Mucosa of descending colon (tissue), 3 donors: ENCODE results near the gene TEX51. TPM values are rescaled to one million over a fixed set of nuclear protein-coding genes. Genes with fewer than 3 reads are reported as not detected.

Source experiments
- ATAC-seq: fragments of 200-7000 bp; cut with Tn5 transposase; one replicate; pipeline ENCODE4 v1.9.1; 2020; ENCODE audit warnings: mild to moderate bottlenecking, moderate library complexity
- DNase-seq, 3 donors: peaks; one replicate each; pipeline ENCODE4 v3.0.0-alpha.2; 2020
- H3K36me3 ChIP-seq: fragments of 200-600 bp; one replicate; pipeline ENCODE4 v1.8.0; 2021; ENCODE audit warnings: low read depth, mild to moderate bottlenecking
- H3K4me1 ChIP-seq: fragments of 200-600 bp; one replicate; pipeline ENCODE4 v1.8.0; 2021; ENCODE audit warnings: low read depth, mild to moderate bottlenecking
- H3K4me3 ChIP-seq: fragments of 200-600 bp; one replicate; pipeline ENCODE4 v1.8.0; 2021; ENCODE audit warnings: mild to moderate bottlenecking
- H3K9me3 ChIP-seq: fragments of 200-600 bp; one replicate; pipeline ENCODE4 v1.8.0; 2021; ENCODE audit warnings: mild to moderate bottlenecking
- intact Hi-C, 2 donors: fragments of 100-400 bp; cut with DNase I in 1 of 2; cut with micrococcal nuclease in 1 of 2; formaldehyde crosslinking; loops; one replicate each; pipeline versions ENCODE4 v1.11.0 to v1.11.1; 2022; cut with DNase I, micrococcal nuclease
- total RNA-seq, 3 donors: library from RNA; stranded (reverse); fragmentation: NEBNext Ultra II Directional in 2 of 3; extraction: Animal tissue kit (Norgen Biotek cat#: 25700) in 2 of 3; gene quantifications; one replicate each; pipeline versions ENCODE4 v1.2.1 to v1.2.4, GENCODE V29; 2021 to 2023
- TF ChIP-seq, protein P1 (sequence below): fragments of 200-600 bp; IDR thresholded peaks from one replicate; pipeline ENCODE4 v1.8.0; 2022; ENCODE audit warnings: antibody characterized with exemption, mild to moderate bottlenecking
- donor health status: DM: no; HTN: no; CAD: no; lungs with moderate emphysema.
- donor health status: DM: no; HTN: no; CAD: no.
- donor health status: DM: no; HTN: yes; CAD: no.

Gene TEX51
- total RNA-seq, 3 donors from 2014 or later = not detected

DNA sequence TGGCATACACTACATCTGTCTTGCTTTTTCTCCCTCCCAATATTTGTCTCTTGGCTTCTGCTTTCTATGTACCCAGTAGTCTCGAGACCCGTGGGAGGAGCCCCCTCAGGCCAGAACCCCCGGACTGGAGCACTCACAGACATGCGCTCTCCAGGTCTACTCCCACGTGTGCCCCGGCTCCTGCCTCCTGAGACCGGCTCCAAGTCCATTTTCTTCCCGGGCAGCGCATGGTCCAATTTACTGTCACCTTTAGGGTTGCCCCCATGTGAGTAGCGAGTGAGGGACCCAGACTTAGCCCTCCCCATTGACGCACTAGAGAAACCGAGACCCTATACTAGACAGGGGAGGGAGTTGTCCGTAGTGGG is 11.8 kb upstream of the TEX51 start:
- no peak for DNase-seq

DNA sequence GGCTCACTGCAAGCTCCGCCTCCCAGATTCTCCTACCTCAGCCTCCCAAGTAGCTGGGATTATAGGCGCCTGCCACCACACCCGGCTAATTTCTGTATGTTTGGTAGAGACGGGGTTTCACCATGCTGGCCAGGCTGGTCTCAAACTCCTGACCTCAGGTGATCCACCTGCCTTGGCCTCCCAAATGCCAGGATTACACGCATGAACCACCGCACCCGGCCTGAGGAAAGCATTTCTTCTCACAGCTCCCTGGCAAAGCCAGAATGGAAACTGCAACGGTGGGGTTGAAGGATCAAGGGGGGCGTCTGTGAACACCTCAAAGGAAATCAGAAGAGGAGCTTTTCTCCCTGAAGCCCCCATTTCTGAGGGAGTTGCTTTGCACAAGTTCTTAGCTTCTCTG is 11.2 kb upstream of the TEX51 start:
- Histone ChIP-seq H3K9me3 (no peaks in the 10 kb centered on the region), H3K36me3 (no peaks in the 10 kb centered on the region), H3K4me3 (no peak overlapping the region), H3K4me1 (peaks cover 6% of the 10 kb centered on the region)
- TF ChIP-seq, protein P1, sequence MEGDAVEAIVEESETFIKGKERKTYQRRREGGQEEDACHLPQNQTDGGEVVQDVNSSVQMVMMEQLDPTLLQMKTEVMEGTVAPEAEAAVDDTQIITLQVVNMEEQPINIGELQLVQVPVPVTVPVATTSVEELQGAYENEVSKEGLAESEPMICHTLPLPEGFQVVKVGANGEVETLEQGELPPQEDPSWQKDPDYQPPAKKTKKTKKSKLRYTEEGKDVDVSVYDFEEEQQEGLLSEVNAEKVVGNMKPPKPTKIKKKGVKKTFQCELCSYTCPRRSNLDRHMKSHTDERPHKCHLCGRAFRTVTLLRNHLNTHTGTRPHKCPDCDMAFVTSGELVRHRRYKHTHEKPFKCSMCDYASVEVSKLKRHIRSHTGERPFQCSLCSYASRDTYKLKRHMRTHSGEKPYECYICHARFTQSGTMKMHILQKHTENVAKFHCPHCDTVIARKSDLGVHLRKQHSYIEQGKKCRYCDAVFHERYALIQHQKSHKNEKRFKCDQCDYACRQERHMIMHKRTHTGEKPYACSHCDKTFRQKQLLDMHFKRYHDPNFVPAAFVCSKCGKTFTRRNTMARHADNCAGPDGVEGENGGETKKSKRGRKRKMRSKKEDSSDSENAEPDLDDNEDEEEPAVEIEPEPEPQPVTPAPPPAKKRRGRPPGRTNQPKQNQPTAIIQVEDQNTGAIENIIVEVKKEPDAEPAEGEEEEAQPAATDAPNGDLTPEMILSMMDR = no peak
- ATAC-seq = no peak
- no peak for DNase-seq
- intact Hi-C loops = no loop called here

More for the DNA sequence above, 11.8 kb upstream of the TEX51 start:
- ATAC-seq = no peak
- intact Hi-C loops = no loop called here
- H3K36me3 ChIP-seq = no peaks in the 10 kb centered on the region
- no peak overlapping the region for H3K4me3 ChIP-seq
- H3K9me3 ChIP-seq = no peaks in the 10 kb centered on the region
- TF ChIP-seq, protein P1 = no peak
- peaks cover 6% of the 10 kb centered on the region for H3K4me1 ChIP-seq

DNA sequence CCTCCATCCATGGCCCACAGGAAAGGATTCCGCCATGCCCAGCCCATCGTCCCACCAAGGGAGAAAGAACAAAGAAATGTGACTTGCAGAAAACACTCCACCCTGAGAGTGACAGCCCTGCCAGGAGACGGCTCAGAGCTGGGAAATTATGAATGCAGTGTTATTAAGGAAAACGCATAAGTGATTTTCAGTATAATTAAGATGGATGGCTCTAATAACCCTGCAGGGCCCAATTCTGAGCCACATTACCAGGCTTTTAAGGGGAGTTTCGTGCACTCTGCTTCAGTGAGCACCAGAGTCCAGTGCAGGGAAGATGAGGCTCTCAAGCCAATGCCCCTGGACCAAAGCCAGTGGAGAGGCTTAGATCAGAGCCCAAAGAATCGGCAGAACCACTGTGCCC is 10.6 kb upstream of the TEX51 start:
- TF ChIP-seq, protein P1 = no peak
- intact Hi-C loops = no loop called here
- DNase-seq (no peak), ATAC-seq (no peak)
- Histone ChIP-seq H3K4me1 (peaks cover 6% of the 10 kb centered on the region), H3K9me3 (no peaks in the 10 kb centered on the region), H3K36me3 (no peaks in the 10 kb centered on the region), H3K4me3 (no peak overlapping the region)

DNA sequence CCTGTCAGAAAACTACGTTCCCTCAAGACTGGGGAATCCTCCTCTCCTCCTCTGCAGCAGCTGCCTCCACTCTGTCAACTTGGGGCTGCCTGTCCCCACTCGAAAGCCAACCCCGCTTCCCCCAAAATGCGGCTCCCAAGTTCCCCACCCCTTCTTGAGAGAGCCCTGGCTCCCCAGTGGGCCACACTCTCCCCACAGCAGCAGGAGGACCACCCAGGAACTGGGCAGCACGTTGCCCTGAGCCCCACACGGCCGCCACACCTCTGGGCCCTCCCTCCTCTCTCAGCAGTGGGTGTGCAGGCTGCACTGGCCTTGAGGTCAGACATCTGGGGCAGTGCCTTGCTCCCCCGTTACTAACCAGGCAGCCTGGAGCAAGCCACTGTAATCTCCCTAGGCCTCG is 9.6 kb upstream of the TEX51 start:
- H3K4me1 ChIP-seq = peaks cover 6% of the 10 kb centered on the region
- DNase-seq = no peak
- intact Hi-C loops = no loop called here
- TF ChIP-seq, protein P1 = no peak
- ATAC-seq = no peak
- H3K4me3 ChIP-seq = no peak overlapping the region
- no peaks in the 10 kb centered on the region for H3K36me3 ChIP-seq
- no peaks in the 10 kb centered on the region for H3K9me3 ChIP-seq

DNA sequence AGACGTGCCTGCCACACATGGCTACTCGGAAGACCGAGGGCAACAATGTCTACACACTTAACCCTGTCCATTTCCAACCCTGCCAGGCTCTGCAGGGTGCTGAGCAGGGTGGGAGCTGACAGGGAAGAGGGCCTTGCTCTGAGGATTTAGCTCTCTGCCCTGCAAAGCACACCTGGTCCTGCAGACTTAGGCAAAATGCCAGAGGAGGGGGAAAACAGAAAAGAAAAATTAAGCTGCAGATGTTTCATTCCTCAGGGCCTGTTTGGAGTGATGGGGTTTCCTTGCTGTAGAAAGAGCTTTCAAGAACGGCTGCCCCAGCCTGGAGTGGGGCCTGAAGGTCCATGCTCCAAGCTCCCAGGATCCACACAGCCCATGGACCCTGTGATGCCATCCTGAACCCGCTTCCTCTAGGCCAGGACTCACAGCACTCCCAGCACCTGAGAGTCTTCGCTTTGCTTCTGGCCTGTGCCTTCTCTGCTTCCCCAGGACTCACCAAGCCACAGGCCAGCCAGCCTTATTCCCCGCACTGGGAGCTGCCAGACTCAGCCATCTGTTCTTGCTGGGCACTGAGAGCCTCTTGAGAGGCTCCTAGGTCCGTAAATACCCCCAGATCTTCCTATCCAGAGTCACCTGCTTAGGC is 9.1 kb upstream of the TEX51 start:
- no peak overlapping the region for H3K4me3 ChIP-seq
- DNase-seq = no peak
- peaks cover 6% of the 10 kb centered on the region for H3K4me1 ChIP-seq
- no peaks in the 10 kb centered on the region for H3K36me3 ChIP-seq
- H3K9me3 ChIP-seq = no peaks in the 10 kb centered on the region
- no peak for ATAC-seq
- intact Hi-C loops = no loop called here
- TF ChIP-seq, protein P1 = no peak

DNA sequence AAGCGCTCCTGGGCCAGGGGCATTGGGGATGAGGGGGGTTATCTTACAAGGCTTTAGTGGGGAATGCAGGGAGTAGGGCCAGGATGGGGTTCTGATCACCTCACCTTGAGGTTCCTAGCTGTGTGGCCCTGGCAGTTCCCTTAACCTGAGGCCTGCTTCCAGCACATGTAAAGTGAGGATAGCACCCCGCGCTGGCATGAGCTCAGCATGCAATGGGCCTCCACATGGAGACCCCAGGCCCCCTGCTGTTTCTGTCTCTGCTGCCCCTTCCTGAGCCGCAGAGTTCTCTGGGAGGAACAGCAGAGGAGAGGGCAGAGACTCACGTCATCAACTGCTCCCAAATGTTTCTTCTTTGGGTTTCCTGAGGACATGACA is 8.6 kb upstream of the TEX51 start:
- Histone ChIP-seq H3K9me3 (no peaks in the 10 kb centered on the region), H3K36me3 (no peaks in the 10 kb centered on the region), H3K4me1 (peaks cover 6% of the 10 kb centered on the region), H3K4me3 (no peak overlapping the region)
- TF ChIP-seq, protein P1 = no peak
- no peak for ATAC-seq
- no peak for DNase-seq
- intact Hi-C loops = no loop called here
